ENCODE measurements around the gene PCDHGB5.

Gene PCDHGB5

GRCh38 chr5:141441571-141442170 is 43.9 kb downstream of the PCDHGB5 start:
- Histone ChIP-seq H3K79me2 (ENCODE audit: insufficient read depth, low read depth) (no peaks in the 10 kb centered on the region), H3K4me1 (ENCODE audit: low read depth, poor library complexity, severe bottlenecking) (no peaks in the 10 kb centered on the region), H3K27me3 (ENCODE audit: insufficient read depth, low read depth) (no peaks in the 10 kb centered on the region), H3K9ac (no peak overlapping the region), H2AFZ (ENCODE audit: low read depth) (no peak overlapping the region), H3K27ac (no peak overlapping the region), H3K4me2 (no peak overlapping the region), H3K36me3 (ENCODE audit: insufficient read depth) (no peaks in the 10 kb centered on the region), H3K4me3 (IDR thresholded peaks at IDR 0.05; ENCODE audit: insufficient read depth, low read depth, low read length) (no peak overlapping the region), H4K20me1 (ENCODE audit: insufficient read depth) (no peaks in the 10 kb centered on the region)
- TF ChIP-seq, protein P1, sequence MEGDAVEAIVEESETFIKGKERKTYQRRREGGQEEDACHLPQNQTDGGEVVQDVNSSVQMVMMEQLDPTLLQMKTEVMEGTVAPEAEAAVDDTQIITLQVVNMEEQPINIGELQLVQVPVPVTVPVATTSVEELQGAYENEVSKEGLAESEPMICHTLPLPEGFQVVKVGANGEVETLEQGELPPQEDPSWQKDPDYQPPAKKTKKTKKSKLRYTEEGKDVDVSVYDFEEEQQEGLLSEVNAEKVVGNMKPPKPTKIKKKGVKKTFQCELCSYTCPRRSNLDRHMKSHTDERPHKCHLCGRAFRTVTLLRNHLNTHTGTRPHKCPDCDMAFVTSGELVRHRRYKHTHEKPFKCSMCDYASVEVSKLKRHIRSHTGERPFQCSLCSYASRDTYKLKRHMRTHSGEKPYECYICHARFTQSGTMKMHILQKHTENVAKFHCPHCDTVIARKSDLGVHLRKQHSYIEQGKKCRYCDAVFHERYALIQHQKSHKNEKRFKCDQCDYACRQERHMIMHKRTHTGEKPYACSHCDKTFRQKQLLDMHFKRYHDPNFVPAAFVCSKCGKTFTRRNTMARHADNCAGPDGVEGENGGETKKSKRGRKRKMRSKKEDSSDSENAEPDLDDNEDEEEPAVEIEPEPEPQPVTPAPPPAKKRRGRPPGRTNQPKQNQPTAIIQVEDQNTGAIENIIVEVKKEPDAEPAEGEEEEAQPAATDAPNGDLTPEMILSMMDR (conservative IDR thresholded peaks at IDR 0.05; ENCODE audit: low read depth, low read length) = no peak
